SU-DHL-6 (cell line): ENCODE measurements around the gene HOXB3.

Experiments
- H2AFZ ChIP-seq: fragments of 200-600 bp; sonication (generic); 2 replicates; pipeline ENCODE4 v1.6.1; 2014; ENCODE audit warnings: low read depth, mild to moderate bottlenecking, moderate library complexity, mixed read lengths, antibody characterized with exemption, low read length; ENCODE audit not compliant: severe bottlenecking
- H3F3A ChIP-seq: fragments of 200-600 bp; shearing (Covaris generic); 2 replicates; pipeline ENCODE4 v1.6.0; 2016; ENCODE audit warnings: antibody characterized with exemption, mild to moderate bottlenecking; ENCODE audit not compliant: insufficient read depth
- H3K27ac ChIP-seq: fragments of 200-600 bp; sonication (generic); 2 replicates; pipeline ENCODE4 v1.5.1; 2016; ENCODE audit warnings: low read depth, mild to moderate bottlenecking, low read length, moderate library complexity, mixed read lengths
- H3K27me3 ChIP-seq: fragments of 200-600 bp; sonication (generic), shearing (Covaris generic); 2 replicates; pipeline ENCODE4 v1.6.0; 2014; ENCODE audit warnings: mild to moderate bottlenecking, low read length
- H3K36me3 ChIP-seq: fragments of 200-600 bp; sonication (generic); 2 replicates; pipeline ENCODE4 v1.6.1; 2014; ENCODE audit warnings: mild to moderate bottlenecking, low read length, mixed read lengths
- H3K4me2 ChIP-seq: fragments of 300-600, 200-600 bp; shearing (Covaris generic), sonication (generic); 2 replicates; pipeline ENCODE4 v1.6.0; 2014; ENCODE audit warnings: low read length, low read depth, mild to moderate bottlenecking; ENCODE audit not compliant: poor library complexity, severe bottlenecking
- H3K4me3 ChIP-seq: fragments of 200-600 bp; sonication (generic); 2 replicates; pipeline ENCODE4 v1.5.1; 2014; ENCODE audit warnings: antibody characterized with exemption, low read length, mild to moderate bottlenecking, mixed read lengths; ENCODE audit not compliant: insufficient read depth, poor library complexity, severe bottlenecking
- H3K79me2 ChIP-seq: fragments of 200-600 bp; sonication (generic); 2 replicates; pipeline ENCODE4 v1.6.1; 2014; ENCODE audit warnings: mild to moderate bottlenecking, low read length, moderate library complexity; ENCODE audit not compliant: insufficient read depth
- H3K9ac ChIP-seq: fragments of 200-600 bp; sonication (generic); 2 replicates; pipeline ENCODE4 v1.7.0; 2014; ENCODE audit warnings: mild to moderate bottlenecking, low read length
- H3K9me2 ChIP-seq: fragments of 200-600 bp; sonication (generic); replicated peaks from 2 replicates; pipeline ENCODE4 v1.6.1; 2014; ENCODE audit warnings: low read length; ENCODE audit not compliant: insufficient read depth
- H3K9me3 ChIP-seq: fragments of 200-600 bp; sonication (generic); 2 replicates; pipeline ENCODE4 v1.6.1; 2014; ENCODE audit warnings: low read length, mixed read lengths; ENCODE audit not compliant: insufficient read depth
- H4K20me1 ChIP-seq: fragments of 200-600 bp; sonication (generic); 2 replicates; pipeline ENCODE4 v1.6.1; 2014; ENCODE audit warnings: low read depth, mild to moderate bottlenecking, antibody characterized with exemption, low read length, moderate library complexity, mixed read lengths
- EZH2phosphoT487 ChIP-seq: fragments of 200-600 bp; sonication (generic), shearing (Covaris generic); conservative IDR thresholded peaks from 2 replicates; pipeline ENCODE4 v1.6.1; 2018; ENCODE audit warnings: mild to moderate bottlenecking, antibody characterized with exemption, low read length, moderate library complexity, mixed read lengths
- TF ChIP-seq, protein P1 (sequence below): fragments of 200-600 bp; sonication (generic); IDR thresholded peaks from one replicate; pipeline ENCODE4 v1.5.1; 2017; ENCODE audit warnings: antibody characterized with exemption, mild to moderate bottlenecking, low read length, moderate library complexity; ENCODE audit not compliant: insufficient read depth, poor library complexity, severe bottlenecking

HOXB3 gene

DNA sequence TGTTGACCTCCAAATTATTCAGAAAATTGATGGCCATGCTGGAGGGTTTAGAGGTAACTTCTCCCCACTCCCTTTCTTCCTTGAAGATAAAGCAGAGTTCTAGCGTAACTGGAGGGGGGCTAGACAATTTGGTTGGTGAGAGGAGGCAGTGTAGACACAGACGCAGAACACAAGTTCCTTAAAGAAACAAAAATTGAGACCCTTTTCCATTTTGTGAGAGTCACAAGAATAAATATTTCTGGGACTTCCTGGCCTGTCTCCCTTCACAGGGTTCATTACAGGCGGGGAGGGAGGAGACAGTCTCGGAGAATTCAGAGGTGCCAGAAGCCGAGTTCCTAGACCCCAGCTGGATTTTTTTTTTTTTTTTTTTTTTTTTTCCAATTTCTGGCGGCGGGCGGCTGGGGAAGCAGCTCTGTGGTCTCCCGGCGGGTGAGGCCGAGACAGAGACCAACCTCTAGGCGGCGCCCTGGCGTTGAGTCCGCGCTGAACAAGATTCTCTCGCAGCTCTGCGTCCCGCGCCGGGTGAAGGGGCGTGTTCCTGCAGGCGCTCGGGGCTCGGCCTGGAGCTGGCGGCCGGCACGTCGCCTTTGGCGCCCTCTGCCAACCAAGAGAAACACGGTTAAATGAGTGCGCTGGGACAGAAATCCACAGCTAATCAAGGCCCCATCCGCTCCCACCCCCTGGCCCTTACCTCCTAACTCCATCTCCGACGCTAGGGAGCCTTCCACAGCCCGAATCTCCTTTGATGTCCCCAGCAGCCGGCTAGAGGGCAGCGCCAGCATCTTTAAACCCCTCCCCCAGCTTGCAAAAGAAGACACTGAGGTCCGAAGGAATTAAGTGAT is 46.4 kb upstream of the HOXB3 start:
- no peaks in the 10 kb centered on the region for H3K79me2 ChIP-seq
- H3K9ac ChIP-seq: no peak overlapping the region
- H3K9me2 ChIP-seq: no peaks in the 10 kb centered on the region
- H3K36me3 ChIP-seq: no peaks in the 10 kb centered on the region
- no peaks in the 10 kb centered on the region for H3K9me3 ChIP-seq
- no peak overlapping the region for H3K4me2 ChIP-seq
- no peak overlapping the region for H3K27ac ChIP-seq
- no peak overlapping the region for H3K4me3 ChIP-seq
- TF ChIP-seq, protein P1, sequence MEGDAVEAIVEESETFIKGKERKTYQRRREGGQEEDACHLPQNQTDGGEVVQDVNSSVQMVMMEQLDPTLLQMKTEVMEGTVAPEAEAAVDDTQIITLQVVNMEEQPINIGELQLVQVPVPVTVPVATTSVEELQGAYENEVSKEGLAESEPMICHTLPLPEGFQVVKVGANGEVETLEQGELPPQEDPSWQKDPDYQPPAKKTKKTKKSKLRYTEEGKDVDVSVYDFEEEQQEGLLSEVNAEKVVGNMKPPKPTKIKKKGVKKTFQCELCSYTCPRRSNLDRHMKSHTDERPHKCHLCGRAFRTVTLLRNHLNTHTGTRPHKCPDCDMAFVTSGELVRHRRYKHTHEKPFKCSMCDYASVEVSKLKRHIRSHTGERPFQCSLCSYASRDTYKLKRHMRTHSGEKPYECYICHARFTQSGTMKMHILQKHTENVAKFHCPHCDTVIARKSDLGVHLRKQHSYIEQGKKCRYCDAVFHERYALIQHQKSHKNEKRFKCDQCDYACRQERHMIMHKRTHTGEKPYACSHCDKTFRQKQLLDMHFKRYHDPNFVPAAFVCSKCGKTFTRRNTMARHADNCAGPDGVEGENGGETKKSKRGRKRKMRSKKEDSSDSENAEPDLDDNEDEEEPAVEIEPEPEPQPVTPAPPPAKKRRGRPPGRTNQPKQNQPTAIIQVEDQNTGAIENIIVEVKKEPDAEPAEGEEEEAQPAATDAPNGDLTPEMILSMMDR: peak; percentile 45
- TF ChIP-seq EZH2phosphoT487: no peak
- no peaks in the 10 kb centered on the region for H4K20me1 ChIP-seq
- no peak overlapping the region for H2AFZ ChIP-seq
- no peaks in the 10 kb centered on the region for H3K27me3 ChIP-seq
- no peaks in the 10 kb centered on the region for H3F3A ChIP-seq

DNA sequence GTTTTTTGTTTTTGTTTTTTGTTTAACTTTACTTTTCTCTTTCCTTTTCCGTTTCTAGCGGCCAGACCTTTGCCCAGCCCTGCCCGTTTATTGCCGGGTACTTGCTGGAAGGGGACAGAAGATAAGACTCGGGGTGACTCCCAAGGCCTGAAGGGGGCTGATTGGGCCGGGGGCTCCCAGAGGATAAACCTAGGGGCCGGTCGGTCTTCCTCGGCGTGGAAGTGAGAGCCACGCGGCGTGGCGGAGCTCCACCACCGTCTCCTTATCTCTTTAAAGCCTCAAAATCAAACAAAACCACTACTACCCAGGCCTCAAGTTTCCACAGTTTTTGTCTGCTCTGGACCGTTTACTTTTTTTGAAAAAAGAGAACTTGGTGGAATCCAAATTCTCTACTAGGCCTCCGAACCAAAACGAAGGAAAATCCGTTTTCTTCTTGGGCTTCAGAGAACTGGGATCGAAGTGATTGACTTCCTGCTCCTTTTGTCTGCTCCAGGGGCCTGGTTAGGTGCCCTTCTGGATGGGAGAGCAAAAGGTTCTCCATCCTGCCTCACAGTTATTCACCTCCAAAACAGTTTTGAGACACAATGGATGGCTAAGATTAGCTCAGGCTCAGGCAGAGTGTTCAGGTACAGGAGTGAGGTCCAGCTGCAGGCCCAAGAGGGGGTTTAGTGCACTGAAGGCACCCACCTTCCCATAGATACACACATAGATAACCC is 44.6 kb upstream of the HOXB3 start:
- no peak overlapping the region for H3K4me2 ChIP-seq
- no peaks in the 10 kb centered on the region for H3K9me3 ChIP-seq
- no peaks in the 10 kb centered on the region for H3K27me3 ChIP-seq
- H3F3A ChIP-seq: no peaks in the 10 kb centered on the region
- no peak overlapping the region for H3K27ac ChIP-seq
- no peaks in the 10 kb centered on the region for H4K20me1 ChIP-seq
- no peak overlapping the region for H3K9ac ChIP-seq
- TF ChIP-seq, protein P1: no peak
- no peak for TF ChIP-seq EZH2phosphoT487
- H3K4me3 ChIP-seq: no peak overlapping the region
- H2AFZ ChIP-seq: no peak overlapping the region
- H3K79me2 ChIP-seq: no peaks in the 10 kb centered on the region
- H3K36me3 ChIP-seq: no peaks in the 10 kb centered on the region
- no peaks in the 10 kb centered on the region for H3K9me2 ChIP-seq

DNA sequence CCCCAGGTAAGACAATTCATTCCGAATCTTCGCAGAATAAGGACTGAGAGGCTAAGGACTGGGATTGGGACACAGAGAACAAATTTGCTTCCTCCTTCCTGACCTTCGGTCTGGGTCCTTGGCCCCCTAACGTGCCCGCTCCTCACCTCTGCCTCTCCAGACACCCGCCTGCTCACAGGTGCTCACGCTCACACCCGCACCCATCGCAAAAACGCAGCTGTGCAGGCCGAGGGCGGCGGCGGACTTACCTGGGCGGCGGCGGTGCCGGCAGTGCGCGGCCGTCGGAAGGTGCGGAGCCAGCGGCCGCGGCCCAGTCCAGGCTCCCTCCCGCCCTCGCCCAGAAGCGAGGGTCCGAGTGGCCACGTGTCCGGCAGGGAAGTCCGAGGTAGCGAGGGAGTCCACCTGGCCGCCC is 43.2 kb upstream of the HOXB3 start:
- Histone ChIP-seq H3K9me3 (no peaks in the 10 kb centered on the region), H2AFZ (no peak overlapping the region), H3K9ac (no peak overlapping the region), H3K79me2 (no peaks in the 10 kb centered on the region), H4K20me1 (no peaks in the 10 kb centered on the region), H3K27me3 (no peaks in the 10 kb centered on the region), H3K36me3 (no peaks in the 10 kb centered on the region), H3K9me2 (no peaks in the 10 kb centered on the region), H3K4me2 (no peak overlapping the region), H3F3A (no peaks in the 10 kb centered on the region), H3K27ac (no peak overlapping the region), H3K4me3 (no peak overlapping the region)
- TF ChIP-seq, protein P1: no peak
- TF ChIP-seq EZH2phosphoT487: no peak
